ENCODE data around the gene DNAJC27.

The DNAJC27 gene

DNA sequence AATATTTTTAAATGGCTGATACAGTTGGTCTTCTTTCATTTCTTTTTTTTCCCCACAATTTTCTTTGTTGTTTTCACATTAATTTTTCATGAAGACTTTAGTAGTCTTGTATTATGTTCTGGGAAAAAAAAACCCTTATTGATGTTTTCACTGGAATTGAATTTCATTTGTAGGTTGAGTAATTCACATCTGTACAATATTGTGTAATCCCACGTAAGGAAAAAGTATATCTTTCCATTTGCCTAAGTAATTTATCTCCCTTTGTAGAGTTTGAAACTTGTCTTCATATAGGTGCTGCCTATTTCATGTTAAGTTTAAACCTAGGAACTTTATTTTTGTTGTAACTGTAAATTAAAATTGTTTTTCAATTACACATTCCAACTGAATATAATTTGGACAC, 2.0 kb downstream of the DNAJC27 start:
- no peak for DNase-seq

DNA sequence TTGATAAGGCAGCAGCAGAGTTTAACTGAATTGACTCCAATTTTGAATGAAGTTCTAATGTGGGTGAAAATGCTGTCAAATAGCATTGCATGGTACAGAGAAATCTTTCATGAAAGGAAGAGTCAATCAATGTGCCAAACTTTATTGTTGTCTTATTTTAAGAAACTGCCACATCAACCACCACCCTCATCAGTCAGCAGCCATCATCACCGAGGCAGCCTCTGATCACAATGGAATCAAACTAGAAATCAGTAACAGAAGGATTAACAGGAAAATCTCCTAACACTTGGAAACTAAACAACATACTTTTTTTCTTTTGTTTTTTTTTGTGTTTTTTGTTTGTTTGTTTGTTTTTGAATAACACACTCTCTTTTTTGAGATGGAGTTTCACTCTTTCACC, 9.9 kb downstream of the DNAJC27 start:
- no peak for DNase-seq

DNA sequence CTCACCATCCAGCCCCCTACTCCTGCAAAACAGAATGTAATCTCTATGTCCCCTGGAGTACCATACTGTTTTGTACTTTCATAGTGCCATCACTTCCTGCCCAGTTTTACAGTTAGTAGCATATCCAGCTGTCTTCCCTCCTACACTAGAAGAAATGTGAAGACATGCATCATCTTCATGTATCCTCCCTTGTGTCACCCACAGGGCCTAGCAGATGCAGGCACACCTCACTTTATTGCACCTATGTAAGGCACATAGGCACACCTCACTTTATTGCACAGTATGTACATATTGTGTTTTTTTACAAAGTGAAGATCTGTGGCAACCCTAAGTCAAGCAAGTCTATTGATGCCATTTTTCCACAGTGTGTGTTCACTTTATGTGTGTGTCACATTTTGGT, 12.0 kb downstream of the DNAJC27 start:
- no peak for DNase-seq

DNA sequence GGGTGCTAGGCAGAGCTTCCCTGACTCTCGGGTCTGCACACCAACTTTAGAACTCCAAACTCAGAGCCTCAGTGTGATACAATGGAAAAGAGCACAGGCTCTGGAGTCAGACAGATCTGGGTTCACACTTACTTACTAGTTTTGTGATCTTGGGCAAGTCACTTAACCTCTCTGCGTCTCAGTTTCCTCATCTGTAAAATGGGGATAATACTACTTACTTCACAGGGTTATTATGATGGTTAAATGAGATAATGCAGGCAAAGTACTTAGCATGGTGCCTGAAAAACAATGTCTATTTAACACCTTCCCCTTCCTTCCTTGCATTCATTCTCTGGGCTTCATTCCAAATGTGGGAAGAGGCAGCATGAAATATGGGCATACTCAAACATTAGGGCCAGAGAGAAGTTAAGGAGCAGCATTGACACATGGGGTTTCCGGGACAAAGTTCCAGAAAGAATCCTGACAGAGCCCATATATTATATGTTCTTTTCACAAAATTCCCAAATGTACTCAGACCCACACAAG, 13.3 kb downstream of the DNAJC27 start:
- DNase-seq: no peak

DNA sequence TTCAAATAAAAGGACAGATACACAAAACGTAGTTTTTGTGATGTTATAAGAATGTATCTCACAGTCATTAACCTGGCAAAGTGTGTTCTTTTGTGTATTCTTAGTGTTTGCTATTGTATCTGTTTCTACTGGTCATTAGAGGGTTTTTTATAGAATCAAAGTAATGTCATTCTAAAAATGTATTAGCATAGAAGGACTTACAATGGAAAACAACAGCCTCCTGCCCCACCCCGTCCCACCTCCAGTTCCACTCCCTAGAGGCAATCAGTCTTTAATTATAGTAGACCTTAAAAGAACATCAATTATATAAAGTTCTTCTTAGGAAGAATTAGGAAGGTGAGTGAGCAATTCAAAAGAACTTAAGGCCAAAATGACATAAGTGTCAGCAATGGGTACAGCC, 13.8 kb downstream of the DNAJC27 start:
- no peak for DNase-seq

DNA sequence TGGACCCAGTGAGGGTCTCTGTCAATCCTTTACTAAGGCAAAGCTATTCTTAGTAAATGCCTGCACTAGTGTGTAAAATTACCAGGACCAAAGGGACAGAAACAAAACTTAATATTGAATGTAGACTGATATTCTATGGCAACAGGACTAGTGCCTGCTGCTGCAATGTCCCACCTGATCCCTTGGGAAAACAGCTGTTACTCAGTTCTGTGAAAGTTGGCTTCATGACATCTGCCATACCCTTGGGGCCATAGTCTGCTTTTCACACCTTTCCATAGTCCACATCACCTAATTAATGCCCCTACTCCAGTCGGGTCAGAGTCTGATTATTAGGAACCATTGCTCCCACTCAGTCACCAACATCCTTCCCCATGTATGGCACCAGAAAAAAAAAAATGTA, 14.5 kb downstream of the DNAJC27 start:
- no peak for DNase-seq

DNA sequence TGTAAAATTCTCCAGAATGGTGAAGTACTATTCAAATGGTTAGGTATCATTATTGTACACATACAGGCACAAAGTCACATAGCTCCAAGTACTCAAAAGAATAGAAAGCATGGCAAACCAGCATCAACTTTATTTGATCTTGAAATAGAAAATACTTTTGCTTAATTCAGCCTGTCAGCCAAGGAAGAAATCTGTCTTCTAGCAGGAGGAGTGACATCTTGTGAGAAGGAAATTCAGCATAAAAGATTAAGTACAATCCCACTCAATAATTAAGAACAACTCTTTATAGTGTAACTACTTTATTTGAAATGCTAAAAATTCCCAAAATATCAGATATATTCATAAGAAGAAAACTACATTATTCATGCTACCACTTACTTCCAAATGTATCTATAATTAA, 15.8 kb downstream of the DNAJC27 start:
- DNase-seq: no peak

DNA sequence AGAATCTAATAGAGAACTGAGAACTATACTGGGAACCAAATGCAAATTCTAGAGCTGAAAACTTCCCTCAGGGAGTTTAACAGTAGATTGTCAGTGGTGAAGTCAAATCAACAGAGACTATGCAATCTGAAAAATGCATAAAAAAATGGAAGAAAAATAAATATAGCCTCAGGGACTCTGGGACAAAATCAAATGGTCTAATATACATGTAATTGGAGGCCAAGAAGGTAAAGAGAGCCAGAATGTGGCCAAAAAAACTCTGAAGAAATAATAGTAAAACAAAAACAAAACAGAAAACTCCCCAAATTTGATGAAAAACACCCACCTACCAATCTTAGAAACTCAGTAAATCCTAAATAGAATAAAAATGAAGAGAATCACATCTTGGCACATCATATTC, 16.5 kb downstream of the DNAJC27 start:
- no peak for DNase-seq

DNA sequence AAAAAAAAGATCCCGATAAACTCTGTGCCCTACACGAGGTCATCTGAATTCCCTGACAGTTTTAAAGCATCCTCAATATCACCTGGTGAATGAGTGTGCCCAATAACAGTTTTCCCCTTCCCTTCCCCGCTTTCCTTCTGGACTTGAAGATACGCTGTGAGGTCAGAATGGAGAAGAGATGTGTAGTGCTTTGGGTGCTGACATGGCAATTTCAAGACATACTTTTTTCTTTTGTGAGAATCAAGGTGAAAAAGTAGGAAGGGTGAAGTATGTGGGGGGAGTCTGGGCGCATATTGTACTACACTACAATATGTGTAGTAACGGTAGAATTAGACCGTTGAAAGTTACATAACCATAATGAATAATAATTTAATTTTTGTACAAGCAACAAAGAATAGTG, 21.7 kb downstream of the DNAJC27 start:
- no peak for DNase-seq

DNA sequence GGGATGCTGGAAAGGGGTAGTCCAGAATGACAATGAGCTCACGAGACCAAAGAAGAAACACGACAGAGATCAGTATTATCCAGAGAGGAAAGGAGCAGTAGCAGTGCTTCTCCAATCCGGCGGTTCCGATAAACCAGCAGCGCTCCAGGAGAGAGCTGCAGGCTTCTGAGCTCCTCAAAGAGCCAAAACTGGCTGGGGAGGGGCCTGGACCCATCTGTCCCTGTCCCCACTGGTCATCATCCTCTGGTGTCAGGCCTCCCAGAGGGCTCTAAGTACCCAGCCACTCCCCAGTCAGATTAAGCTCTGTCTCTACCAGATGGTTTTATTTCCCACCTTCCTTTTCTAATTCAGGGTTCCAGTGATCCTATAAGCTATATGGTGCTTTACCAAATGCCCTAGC, 23.2 kb downstream of the DNAJC27 start:
- DNase-seq: no peak

DNA sequence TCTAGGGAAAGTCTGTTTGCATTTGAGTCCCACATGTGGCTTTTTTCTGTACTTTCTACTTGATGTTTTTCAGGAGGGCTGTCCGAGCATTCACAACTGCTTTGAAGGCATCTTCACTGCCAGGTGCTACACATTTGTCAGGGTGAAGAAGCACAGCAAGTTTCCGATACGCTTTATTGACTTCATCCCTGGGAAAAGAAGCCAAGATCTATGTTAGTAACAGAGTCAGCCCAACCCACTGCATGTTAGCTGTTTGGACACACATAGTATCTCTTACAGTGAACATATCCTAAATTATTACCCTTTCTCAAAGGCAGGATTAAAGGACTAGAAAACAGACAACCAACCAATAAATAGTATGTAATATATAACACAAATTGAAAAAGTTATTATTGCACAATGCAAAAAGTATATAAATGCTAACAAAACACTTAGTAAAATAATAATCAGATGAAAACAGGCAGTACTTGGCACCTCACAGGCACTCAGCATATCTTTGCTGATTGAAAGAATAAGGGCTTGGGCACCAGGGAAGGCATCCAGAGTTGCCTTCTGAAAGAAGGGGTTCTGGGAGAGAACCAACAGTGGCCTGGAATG, 24.1 kb downstream of the DNAJC27 start:
- no peak for DNase-seq

DNA sequence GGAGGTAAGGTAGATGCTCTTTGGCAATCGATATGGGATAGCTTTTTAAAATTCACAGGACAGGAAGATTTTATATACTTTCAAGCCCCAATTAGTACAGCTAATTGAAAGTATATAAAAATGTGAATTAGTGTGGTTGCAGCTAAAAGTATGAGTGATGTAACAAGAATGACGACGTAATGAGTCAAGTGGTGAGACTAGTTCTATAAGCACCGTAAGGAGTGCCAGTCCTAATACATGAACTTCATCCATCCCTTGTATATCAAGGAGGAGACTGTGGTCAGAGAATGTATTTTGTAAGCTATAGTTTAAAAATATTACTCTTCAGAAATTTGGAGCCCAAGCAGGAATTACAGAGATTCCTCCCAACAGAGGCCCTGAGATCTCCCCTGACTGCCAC, 25.8 kb downstream of the DNAJC27 start:
- no peak for DNase-seq

DNA sequence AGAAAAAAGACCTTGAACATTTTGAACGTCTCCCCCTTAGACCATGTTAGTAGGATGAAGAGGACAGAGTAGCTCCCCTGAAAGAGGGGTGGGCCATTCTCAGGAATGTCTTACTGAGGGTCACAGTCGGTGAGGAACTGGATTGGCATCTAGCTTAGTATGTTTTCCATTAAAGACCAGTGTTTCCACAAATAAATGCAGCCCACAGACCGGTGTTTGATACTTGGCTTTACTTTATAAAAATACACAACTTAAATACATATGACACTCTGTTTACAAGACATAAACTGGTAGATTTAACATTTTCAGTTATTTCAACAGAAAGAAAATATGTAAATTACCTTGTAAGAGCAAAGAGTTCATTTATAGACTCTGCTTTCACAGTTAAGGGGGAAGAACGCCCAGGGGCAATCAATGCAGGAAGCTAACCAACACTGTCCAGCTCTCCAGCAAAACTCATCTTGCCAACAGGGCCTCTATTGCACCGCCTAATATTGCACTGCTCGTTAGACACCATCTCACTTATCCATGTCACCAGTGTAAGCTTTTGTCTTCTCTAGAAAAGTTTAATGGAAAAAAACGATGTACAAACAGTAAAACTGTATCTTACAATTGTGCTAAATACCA, 28.2 kb downstream of the DNAJC27 start:
- no peak for DNase-seq

DNA sequence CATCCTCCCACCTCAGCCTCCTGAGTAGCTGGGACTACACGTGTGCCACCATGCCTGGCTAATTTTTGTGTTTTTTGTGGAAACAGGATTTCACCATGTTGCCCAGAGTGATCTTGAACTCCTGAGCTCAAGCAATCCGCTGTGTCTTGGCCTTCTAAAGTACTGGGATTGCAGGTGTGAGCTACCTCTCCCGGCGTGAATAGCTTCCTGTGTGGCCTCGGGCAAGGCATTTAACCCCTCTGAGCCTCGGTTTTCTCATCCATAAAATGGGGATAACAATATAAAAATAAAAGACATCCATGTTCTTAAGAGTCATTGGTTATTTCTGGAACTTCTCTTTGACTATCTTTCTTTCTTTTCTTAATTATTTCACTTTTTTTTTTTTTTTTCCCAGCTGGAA, 32.4 kb downstream of the DNAJC27 start:
- DNase-seq: no peak

DNA sequence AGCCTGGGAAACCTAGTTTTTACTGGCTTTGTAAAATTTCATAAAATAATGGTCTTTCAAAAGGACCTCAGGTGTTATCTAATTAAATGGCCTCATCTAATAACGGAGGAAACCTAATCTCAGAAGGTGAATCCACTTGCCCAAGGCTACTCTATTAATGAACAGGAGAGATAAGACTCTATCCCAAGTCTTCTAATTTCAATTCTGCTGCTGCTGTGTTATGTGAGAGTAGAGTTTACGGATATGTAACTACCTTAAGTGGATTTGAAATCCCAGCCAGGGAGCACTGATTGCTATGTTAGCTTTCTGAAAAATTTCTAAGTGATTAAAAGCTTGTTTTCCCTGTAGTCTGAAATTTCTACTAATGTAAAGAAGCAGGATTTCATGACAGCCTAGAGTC, 34.5 kb downstream of the DNAJC27 start:
- no peak for DNase-seq

DNA sequence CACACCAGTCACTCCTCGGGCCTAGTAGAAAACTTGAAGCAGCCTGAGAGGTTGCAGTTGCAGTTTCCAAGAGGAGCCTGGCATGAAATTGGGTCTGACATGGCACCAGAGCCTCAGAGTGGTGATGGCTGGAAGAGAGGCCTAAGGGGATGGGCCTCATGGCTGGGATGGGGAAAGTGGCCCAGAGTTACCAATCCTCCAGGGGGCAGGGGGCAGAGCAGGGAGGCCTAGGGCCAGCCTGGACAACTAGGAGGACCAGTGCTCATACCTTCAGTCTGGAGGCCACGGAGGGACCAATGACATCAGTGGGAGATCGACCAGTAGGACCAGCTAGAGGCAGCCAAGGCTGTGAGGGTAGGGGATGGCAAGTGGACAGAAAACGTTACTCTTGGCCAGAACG, 36.6 kb downstream of the DNAJC27 start:
- no peak for DNase-seq

DNA sequence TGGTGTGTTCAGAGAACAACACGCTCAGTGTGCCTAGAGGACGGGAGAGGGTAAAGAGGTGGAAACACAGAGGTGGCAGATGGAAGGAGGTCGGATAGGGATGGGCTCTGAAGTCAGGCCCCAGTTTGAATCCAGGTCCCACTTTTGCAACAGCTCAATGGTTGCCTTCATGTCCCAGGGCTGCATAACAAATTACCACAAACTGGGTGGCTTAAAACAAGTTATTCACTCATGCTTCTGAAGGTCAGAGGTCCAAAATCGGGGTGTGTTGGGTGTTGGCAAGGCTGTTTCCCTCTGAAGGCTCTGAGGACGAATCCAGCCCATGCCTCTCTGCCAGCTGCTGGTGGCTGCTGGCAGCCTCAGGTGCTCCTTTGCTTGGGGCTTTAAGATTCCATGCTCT, 39.0 kb downstream of the DNAJC27 start:
- no peak for DNase-seq

DNA sequence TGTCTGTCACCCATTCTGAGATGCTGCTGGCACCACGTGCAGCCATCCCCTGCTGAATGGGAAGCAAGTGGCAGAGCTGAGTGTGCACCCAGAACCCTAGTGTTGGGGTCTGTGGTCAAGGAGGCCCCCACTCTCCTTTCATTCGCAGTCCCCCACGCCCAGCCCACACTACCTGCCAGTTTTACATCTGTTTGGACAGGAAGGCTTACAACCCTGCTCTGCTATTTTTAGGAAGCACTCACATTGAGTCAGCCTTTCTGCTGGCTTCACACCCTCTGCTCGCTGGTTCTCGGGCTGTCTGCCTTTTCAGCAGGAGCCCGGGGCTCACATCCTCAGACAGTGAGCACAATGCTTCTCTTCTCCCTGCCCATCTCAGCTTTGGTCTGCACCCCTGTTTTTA, 41.0 kb downstream of the DNAJC27 start:
- no peak for DNase-seq

DNA sequence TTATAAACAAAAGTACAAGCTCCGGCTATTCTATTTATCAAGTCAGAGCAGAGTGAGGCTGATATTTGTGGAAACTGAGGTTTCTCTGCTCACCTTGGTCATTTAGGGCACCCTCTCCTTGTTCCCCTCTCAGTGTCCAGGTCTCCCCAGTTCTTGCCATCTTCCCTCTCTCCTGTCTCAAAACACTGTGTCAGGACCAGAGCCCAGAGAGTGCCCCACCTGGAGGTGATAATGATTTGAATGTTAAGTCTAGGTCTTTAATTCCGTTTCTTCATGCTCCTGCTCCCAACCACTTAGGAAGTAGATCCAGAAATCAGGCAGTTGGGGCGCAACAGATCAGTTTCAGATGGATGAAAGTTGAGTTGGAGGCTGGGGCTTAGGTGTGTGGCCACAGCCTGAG, 42.5 kb downstream of the DNAJC27 start:
- no peak for DNase-seq

DNA sequence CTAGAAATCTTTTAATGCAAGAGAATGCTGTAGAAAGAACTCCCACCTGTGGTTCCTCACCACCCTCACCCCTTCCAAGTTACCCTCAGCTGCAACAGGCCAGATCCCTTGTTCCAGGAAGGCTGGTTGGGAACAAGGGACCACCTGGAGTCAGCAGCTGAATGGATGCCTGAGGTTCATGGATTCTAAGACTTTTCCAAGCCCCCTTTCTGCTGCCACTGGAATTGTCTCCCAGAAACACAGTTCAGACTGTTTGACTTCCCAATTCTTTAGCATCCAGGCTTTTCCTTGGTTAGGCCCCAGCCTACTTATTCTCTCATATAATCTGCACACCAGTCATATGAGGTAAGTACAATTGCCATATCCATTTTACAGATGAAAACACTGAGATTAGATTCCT, 43.7 kb downstream of the DNAJC27 start:
- DNase-seq: no peak

DNA sequence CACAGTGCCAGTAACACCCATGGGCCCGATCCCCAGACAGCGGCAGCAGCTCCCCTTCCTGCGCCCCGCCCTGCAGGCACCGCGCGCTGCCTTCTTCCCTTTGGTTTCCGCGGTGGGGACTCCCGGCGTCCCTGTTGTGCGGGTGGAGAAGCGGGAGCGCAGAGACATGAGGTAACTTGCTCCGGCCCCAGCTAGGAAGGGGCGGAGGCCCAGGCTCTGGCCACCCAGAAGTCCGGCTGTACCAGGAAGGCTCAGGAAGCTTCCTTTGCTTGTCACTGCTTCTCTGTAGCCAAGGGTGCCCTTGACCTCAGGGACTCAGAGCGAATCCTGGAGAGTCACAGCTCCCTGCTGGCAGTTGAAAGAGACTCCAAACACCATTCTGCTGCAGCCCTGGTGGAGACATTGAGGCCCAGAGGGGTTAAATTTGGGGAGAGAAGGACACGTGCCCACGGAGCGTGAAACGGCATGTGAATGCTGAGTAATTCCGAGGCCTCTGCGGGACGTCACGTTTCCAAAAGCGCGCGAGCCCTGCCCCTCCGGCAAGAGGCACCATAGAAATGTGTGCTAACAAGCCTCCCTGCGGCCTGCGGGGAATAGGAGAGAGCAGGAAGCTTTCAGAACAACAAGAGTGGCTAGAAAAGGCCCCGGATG, 45.0 kb downstream of the DNAJC27 start:
- no peak for DNase-seq

DNA sequence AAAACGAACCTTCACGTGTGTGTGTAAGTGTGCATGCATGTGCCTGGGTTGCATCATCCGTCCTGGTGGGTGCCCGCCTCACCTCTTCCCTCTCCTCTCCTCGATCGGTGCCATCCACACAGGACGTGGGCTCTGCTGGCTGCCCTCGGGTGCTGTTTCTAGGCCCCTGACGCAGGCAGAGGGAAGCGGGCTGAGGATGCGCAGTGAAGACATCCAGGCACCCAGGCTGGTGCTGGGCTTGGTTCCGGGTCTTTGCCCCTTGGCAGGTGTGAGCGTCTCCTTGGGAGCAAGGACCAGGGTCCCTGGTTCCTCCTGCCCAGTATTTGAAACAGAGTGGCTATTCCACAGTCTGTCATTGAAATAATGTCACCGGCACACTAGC, 45.5 kb downstream of the DNAJC27 start:
- no peak for DNase-seq

DNA sequence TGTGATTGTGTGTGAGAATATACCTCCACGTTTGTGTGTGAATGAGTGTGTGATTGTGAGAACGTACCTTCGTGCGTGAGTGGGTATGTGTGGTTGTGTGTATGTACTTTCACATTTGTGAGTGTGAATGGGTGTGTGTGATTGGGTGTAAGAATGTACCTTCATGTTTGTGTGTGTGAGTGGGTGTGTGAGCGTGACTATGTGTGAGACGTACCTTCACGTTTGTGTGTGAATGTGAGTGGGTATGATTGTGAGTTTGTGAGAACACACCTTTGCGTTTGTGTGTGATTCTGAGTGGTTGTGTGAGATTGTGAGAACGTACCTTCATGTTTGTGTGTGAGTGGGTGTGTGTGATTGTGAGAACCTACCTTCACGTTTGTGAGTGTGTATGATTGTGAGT, 45.9 kb downstream of the DNAJC27 start:
- no peak for DNase-seq

DNA sequence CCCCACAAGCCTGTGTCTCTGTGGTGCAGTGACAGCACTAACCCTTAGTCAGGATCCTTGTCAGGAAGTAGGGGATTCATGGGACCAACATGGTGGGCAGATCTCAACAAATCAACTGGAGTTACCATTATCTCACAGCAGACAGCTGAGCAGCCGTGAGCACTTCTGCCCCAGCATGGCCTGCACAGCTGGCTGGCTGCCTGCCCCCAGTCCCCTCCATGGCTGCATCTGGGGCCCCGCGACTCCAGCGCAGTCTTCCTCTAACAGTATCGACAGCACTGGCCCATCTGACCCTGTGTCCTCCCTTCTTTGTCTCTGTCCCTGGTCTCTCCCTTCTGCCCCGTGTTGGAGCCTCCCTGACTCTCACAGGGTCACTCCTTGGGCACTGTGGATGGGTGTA, 47.0 kb downstream of the DNAJC27 start:
- no peak for DNase-seq

DNA sequence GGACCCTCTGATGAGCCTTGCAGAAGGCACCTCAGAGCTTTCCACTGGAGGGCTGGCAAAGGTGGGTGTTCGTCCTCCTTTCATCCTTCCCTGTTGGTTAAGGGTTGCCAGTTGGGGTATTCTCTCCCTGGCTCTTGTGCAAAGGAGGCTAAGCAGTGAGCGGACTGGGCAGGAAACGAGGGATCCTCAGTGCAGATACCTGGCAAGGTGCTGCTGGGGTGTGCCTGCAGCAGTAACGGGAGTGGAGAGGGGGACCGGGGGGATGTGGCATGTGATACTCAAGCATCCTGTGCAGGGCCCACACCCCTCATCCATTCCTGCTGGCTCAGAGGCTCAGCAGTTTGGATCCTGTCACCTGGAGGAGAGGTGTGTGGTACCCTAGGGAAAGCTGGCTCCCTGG, 47.5 kb downstream of the DNAJC27 start:
- DNase-seq: no peak
